Upper lobe of right lung (tissue), 1 donor: ENCODE results near the gene MTREX. TPM values are rescaled to one million over a fixed set of nuclear protein-coding genes. Genes with fewer than 3 reads are reported as not detected.

Experiments
- ATAC-seq: fragments of 200-7000 bp; cut with Tn5 transposase; one replicate; pipeline ENCODE4 v1.9.1; 2020; ENCODE audit warnings: mild to moderate bottlenecking, moderate library complexity
- DNase-seq: peaks from one replicate; pipeline ENCODE4 v3.0.0-alpha.2; 2020
- H3K27ac ChIP-seq: fragments of 200-600 bp; one replicate; pipeline ENCODE4 v1.8.0; 2022
- H3K27me3 ChIP-seq: fragments of 200-600 bp; one replicate; pipeline ENCODE4 v1.8.0; 2022; ENCODE audit warnings: mild to moderate bottlenecking
- H3K36me3 ChIP-seq: fragments of 200-600 bp; one replicate; pipeline ENCODE4 v1.8.0; 2022
- H3K4me1 ChIP-seq: fragments of 200-600 bp; one replicate; pipeline ENCODE4 v1.8.0; 2022
- H3K4me3 ChIP-seq: fragments of 200-600 bp; one replicate; pipeline ENCODE4 v1.8.0; 2022; ENCODE audit warnings: mild to moderate bottlenecking
- H3K9me3 ChIP-seq: fragments of 200-600 bp; one replicate; pipeline ENCODE4 v1.8.0; 2022
- intact Hi-C: fragments of 100-400 bp; cut with DNase I; formaldehyde crosslinking; loops from one replicate; pipeline ENCODE4 v1.11.0; 2022
- total RNA-seq: library from RNA; stranded (reverse); fragmentation: NEBNext Ultra II Directional; extraction: Animal tissue kit (Norgen Biotek cat#: 25700); gene quantifications from one replicate; pipeline ENCODE4 v1.2.1, GENCODE V29; 2021
- TF ChIP-seq, protein P1 (sequence below): fragments of 200-600 bp; IDR thresholded peaks from one replicate; pipeline ENCODE4 v1.8.0; 2022; ENCODE audit warnings: antibody characterized with exemption
- donor health status: DM: no; HTN: yes; CAD: no; lungs with severe emphysema.

Gene MTREX
- total RNA-seq, 1 donor from 2014 or later = 67.6 TPM

DNA sequence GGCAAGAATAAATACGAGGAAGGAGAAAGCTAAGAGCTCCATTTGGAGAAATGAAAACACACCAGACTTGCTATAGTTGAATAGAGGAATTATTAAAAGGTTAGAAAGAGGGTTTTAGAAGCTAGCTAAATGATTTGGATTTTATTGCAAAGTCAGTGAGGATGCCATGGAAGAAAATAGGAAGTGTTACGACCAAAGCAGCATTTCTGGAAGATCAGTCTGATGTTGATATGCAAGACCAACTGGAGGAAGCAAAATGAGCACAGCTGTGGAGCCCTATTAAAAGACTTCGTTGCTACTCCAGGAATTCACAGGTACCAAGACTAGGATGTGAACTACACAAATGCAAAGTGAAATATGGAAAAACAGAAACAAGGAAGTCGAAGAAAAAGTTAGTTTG, 2.4 kb upstream of the MTREX start:
- no peak overlapping the region for H3K27ac ChIP-seq
- TF ChIP-seq, protein P1, sequence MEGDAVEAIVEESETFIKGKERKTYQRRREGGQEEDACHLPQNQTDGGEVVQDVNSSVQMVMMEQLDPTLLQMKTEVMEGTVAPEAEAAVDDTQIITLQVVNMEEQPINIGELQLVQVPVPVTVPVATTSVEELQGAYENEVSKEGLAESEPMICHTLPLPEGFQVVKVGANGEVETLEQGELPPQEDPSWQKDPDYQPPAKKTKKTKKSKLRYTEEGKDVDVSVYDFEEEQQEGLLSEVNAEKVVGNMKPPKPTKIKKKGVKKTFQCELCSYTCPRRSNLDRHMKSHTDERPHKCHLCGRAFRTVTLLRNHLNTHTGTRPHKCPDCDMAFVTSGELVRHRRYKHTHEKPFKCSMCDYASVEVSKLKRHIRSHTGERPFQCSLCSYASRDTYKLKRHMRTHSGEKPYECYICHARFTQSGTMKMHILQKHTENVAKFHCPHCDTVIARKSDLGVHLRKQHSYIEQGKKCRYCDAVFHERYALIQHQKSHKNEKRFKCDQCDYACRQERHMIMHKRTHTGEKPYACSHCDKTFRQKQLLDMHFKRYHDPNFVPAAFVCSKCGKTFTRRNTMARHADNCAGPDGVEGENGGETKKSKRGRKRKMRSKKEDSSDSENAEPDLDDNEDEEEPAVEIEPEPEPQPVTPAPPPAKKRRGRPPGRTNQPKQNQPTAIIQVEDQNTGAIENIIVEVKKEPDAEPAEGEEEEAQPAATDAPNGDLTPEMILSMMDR = no peak
- ATAC-seq = no peak
- H3K9me3 ChIP-seq = no peaks in the 10 kb centered on the region
- intact Hi-C loops = no loop called here
- H3K36me3 ChIP-seq = peaks cover 5% of the 10 kb centered on the region
- DNase-seq = no peak
- H3K4me3 ChIP-seq = no peak overlapping the region
- peaks cover 52% of the 10 kb centered on the region for H3K4me1 ChIP-seq
- H3K27me3 ChIP-seq = no peaks in the 10 kb centered on the region

GRCh38 chr5:55306641-55307382, 977 bp upstream of the MTREX start:
- TF ChIP-seq, protein P1 = no peak
- H3K4me1 ChIP-seq = peaks cover 53% of the 10 kb centered on the region
- peak overlapping the region; percentile 89 for H3K4me3 ChIP-seq
- no peaks in the 10 kb centered on the region for H3K36me3 ChIP-seq
- no peaks in the 10 kb centered on the region for H3K27me3 ChIP-seq
- peak overlapping the region; percentile 95 for H3K27ac ChIP-seq
- DNase-seq (no peak), ATAC-seq (no peak)
- intact Hi-C loops = no loop called here
- no peaks in the 10 kb centered on the region for H3K9me3 ChIP-seq

GRCh38 chr5:55308254-55308836, 556 bp downstream of the MTREX start:
- intact Hi-C loops = no loop called here
- DNase-seq (no peak), ATAC-seq (no peak)
- Histone ChIP-seq H3K4me1 (peaks cover 52% of the 10 kb centered on the region), H3K27me3 (no peaks in the 10 kb centered on the region), H3K27ac (peak overlapping the region; percentile 95), H3K4me3 (peak overlapping the region; percentile 89), H3K36me3 (no peaks in the 10 kb centered on the region), H3K9me3 (no peaks in the 10 kb centered on the region)
- TF ChIP-seq, protein P1 = peak; percentile 16

- ATAC-seq = no peak
- no peak overlapping the region for H3K27ac ChIP-seq
- intact Hi-C loops = no loop called here
- no peaks in the 10 kb centered on the region for H3K9me3 ChIP-seq
- TF ChIP-seq, protein P1 = no peak
- no peaks in the 10 kb centered on the region for H3K36me3 ChIP-seq
- no peak for DNase-seq
- peaks cover 22% of the 10 kb centered on the region for H3K4me1 ChIP-seq
- no peaks in the 10 kb centered on the region for H3K27me3 ChIP-seq
- no peak overlapping the region for H3K4me3 ChIP-seq
Measured at GRCh38 chr5:55313870-55314617, 6.3 kb downstream of the MTREX start.

GRCh38 chr5:55316289-55316688, 8.5 kb downstream of the MTREX start:
- ATAC-seq = no peak
- Histone ChIP-seq H3K27me3 (no peaks in the 10 kb centered on the region), H3K36me3 (no peaks in the 10 kb centered on the region), H3K9me3 (no peaks in the 10 kb centered on the region), H3K27ac (no peak overlapping the region), H3K4me1 (peaks cover 8% of the 10 kb centered on the region), H3K4me3 (no peak overlapping the region)
- no peak for DNase-seq
- TF ChIP-seq, protein P1 = no peak
- intact Hi-C loops = no loop called here
